GM23248 (cell line): ENCODE data around the gene CPNE2. TPM values are rescaled to one million over a fixed set of nuclear protein-coding genes. Genes with fewer than 3 reads are reported as not detected.

Source experiments
- DNase-seq: peaks from one replicate; pipeline ENCODE4 v3.0.0-alpha.2; 2015
- H2AFZ ChIP-seq: fragments of 200-600 bp; sonication (generic); 2 replicates; pipeline ENCODE4 v1.6.1; 2016; ENCODE audit warnings: antibody characterized with exemption
- H3F3A ChIP-seq: fragments of 200-600 bp; sonication (generic); 2 replicates; pipeline ENCODE4 v1.6.1; 2016; ENCODE audit warnings: mild to moderate bottlenecking, antibody characterized with exemption, mixed run types; ENCODE audit not compliant: insufficient read depth
- H3K27ac ChIP-seq: fragments of 200-600 bp; sonication (generic); 2 replicates; pipeline ENCODE4 v1.5.1; 2016; ENCODE audit warnings: mild to moderate bottlenecking
- H3K27me3 ChIP-seq: fragments of 200-600 bp; sonication (generic); replicated peaks from 2 replicates; pipeline ENCODE4 v1.6.1; 2016; ENCODE audit warnings: mild to moderate bottlenecking; ENCODE audit not compliant: insufficient read depth
- H3K36me3 ChIP-seq: fragments of 200-600 bp; sonication (generic); 2 replicates; pipeline ENCODE4 v1.6.1; 2016; ENCODE audit warnings: low read depth, mild to moderate bottlenecking
- H3K4me1 ChIP-seq: fragments of 200-600 bp; sonication (generic); 2 replicates; pipeline ENCODE4 v1.6.1; 2016; ENCODE audit warnings: mild to moderate bottlenecking; ENCODE audit not compliant: insufficient read depth
- H3K4me2 ChIP-seq: fragments of 200-600 bp; sonication (generic); one replicate; pipeline ENCODE4 v1.6.1; 2016; ENCODE audit warnings: mild to moderate bottlenecking; ENCODE audit not compliant: unreplicated experiment
- H3K4me3 ChIP-seq: fragments of 200-600 bp; sonication (generic); 2 replicates; pipeline ENCODE4 v1.5.1; 2016; ENCODE audit warnings: mild to moderate bottlenecking
- H3K79me2 ChIP-seq: fragments of 200-600 bp; sonication (generic); 2 replicates; pipeline ENCODE4 v1.6.1; 2016; ENCODE audit warnings: mild to moderate bottlenecking; ENCODE audit not compliant: insufficient read depth
- H3K9ac ChIP-seq: fragments of 200-600 bp; sonication (generic); 2 replicates; pipeline ENCODE4 v1.6.1; 2016; ENCODE audit warnings: mild to moderate bottlenecking
- H3K9me2 ChIP-seq: fragments of 200-600 bp; sonication (generic); 2 replicates; pipeline ENCODE4 v1.6.1; 2016; ENCODE audit warnings: mixed run types, mild to moderate bottlenecking, moderate library complexity; ENCODE audit not compliant: insufficient read depth
- H3K9me3 ChIP-seq: fragments of 200-600 bp; sonication (generic); one replicate; pipeline ENCODE4 v1.6.1; 2017; ENCODE audit warnings: low read depth
- H4K20me1 ChIP-seq: fragments of 200-600 bp; sonication (generic); 2 replicates; pipeline ENCODE4 v1.6.0; 2016; ENCODE audit not compliant: insufficient read depth
- EZH2 ChIP-seq: fragments of 200-600 bp; sonication (generic); IDR thresholded peaks from 2 replicates; pipeline ENCODE4 v1.6.1; 2018; ENCODE audit warnings: antibody characterized with exemption, mild to moderate bottlenecking; ENCODE audit not compliant: insufficient read depth, poor library complexity, severe bottlenecking
- EZH2phosphoT487 ChIP-seq: fragments of 200-600 bp; sonication (generic); IDR thresholded peaks from 2 replicates; pipeline ENCODE4 v1.6.1; 2018; ENCODE audit warnings: antibody characterized with exemption, moderate library complexity, mild to moderate bottlenecking, low read depth; ENCODE audit not compliant: insufficient read depth
- WGBS, 2 experiments: methylation state at CpG; one replicate each; pipeline ENCODE4 v1.1.6; 2015 to 2017; ENCODE audit warnings: low lambda C conversion rate in 2 of 2, low coverage in 1 of 2; ENCODE audit errors: missing lambda C conversion rate in 2 of 2; 5-methylcytosine and 5-hydroxymethylcytosine counted together
- in situ Hi-C: fragments of 300-500 bp; cut with MboI; formaldehyde crosslinking; loops from 2 replicates; pipeline ENCODE4 v1.15.0; 2020
- polyA plus RNA-seq: library from polyadenylated mRNA; unstranded; fragments of >200 nt; fragmentation: Nextera tagmentation; extraction: Ambion mirVana; gene quantifications from 2 replicates; pipeline ENCODE4 v1.2.1, GENCODE V29; 2016
- total RNA-seq: library from RNA; depleted of rRNA; stranded (reverse); fragments of >200 nt; shearing (Covaris generic); gene quantifications from 2 replicates; pipeline ENCODE4 v1.2.3, GENCODE V29; 2014; rRNA removed

The CPNE2 gene
- total and polyA plus RNA-seq, 2 experiments from 2014 or later: 9.0 to 13.9 TPM

GRCh38 chr16:57194512-57194911, 102.1 kb downstream of the CPNE2 start:
- H3K9ac ChIP-seq: peak overlapping the region; percentile 60
- H3K27ac ChIP-seq: peak overlapping the region; percentile 88
- peaks cover 93% of the 10 kb centered on the region for H3K79me2 ChIP-seq
- H2AFZ ChIP-seq: 0 out of 2 replicates have a peak overlapping the region, but pooled peaks have one; percentile 11
- H4K20me1 ChIP-seq: no peaks in the 10 kb centered on the region
- TF ChIP-seq EZH2 (no peak), EZH2phosphoT487 (no peak)
- in situ Hi-C loops: no loop called here
- H3F3A ChIP-seq: peaks cover 50% of the 10 kb centered on the region
- H3K9me2 ChIP-seq: no peaks in the 10 kb centered on the region
- no peaks in the 10 kb centered on the region for H3K27me3 ChIP-seq
- H3K9me3 ChIP-seq: no peaks in the 10 kb centered on the region
- peak overlapping the region; percentile 87 for H3K4me2 ChIP-seq
- DNase-seq: peak; percentile 94
- peaks cover 70% of the 10 kb centered on the region for H3K4me1 ChIP-seq
- H3K36me3 ChIP-seq: no peaks in the 10 kb centered on the region
- H3K4me3 ChIP-seq: peak overlapping the region; percentile 62

DNA sequence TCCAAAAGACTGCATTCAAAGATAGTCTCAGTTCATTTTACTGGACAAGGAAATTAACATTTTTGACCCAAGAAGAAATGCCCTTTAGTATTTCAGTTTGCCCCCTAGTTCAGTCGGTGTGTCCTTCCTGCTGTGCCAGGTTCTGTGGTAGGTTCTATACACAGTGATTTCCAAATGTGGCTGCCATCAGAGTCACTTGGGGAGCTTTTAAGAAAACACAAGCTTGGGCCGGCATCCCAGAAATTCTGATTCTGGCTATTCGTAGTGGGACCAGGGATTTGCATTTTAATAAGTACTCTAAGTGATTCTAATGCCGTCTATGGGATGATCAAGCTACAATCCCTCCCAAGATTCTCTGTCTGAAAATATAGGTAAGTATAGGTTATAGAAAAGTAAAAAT, 103.9 kb downstream of the CPNE2 start:
- no peak for DNase-seq
- Histone ChIP-seq H3K9me2 (no peaks in the 10 kb centered on the region), H3K9ac (no peak overlapping the region), H3K27me3 (no peaks in the 10 kb centered on the region), H3K36me3 (no peaks in the 10 kb centered on the region), H3K9me3 (no peaks in the 10 kb centered on the region), H3K27ac (no peak overlapping the region), H2AFZ (no peak overlapping the region), H3K4me3 (no peak overlapping the region), H4K20me1 (no peaks in the 10 kb centered on the region), H3K4me1 (peaks cover 56% of the 10 kb centered on the region), H3K79me2 (peaks cover 78% of the 10 kb centered on the region), H3F3A (peaks cover 34% of the 10 kb centered on the region), H3K4me2 (peak overlapping the region; percentile 19)
- TF ChIP-seq EZH2phosphoT487: no peak
- no peak for TF ChIP-seq EZH2
- in situ Hi-C loops: no loop called here
- 53 to 59% methylated on average over 4 of the region's 4 CpGs for WGBS, 2 experiments

DNA sequence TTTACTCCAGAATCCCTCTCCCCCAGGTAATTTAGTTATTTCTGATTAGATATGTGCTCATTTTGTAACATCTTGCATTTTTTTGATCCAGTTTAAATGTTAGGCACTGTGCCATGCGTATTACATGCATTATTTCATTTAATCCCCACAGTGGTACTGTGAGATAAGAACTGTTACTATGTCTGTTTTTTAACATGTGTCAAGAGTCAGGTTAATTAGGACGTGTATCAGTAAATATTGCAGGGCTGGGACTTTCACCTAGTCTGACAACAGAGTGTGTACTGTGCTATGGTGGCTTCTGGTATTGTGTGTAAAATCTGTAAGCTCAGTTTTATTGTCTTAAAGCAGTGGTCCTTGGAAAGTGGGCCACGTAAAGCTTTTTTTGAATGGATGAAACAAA, 104.4 kb downstream of the CPNE2 start:
- Histone ChIP-seq H3K9me3 (no peaks in the 10 kb centered on the region), H3K36me3 (no peaks in the 10 kb centered on the region), H3K27me3 (no peaks in the 10 kb centered on the region), H3K4me1 (peaks cover 51% of the 10 kb centered on the region), H3K9me2 (no peaks in the 10 kb centered on the region), H3K4me2 (peak overlapping the region; percentile 19), H3K9ac (0 out of 2 replicates have a peak overlapping the region, but pooled peaks have one; percentile 1), H2AFZ (no peak overlapping the region), H3K79me2 (peaks cover 76% of the 10 kb centered on the region), H4K20me1 (no peaks in the 10 kb centered on the region), H3F3A (peaks cover 31% of the 10 kb centered on the region), H3K4me3 (no peak overlapping the region), H3K27ac (0 out of 2 replicates have a peak overlapping the region, but pooled peaks have one; percentile 1)
- DNase-seq: no peak
- TF ChIP-seq EZH2phosphoT487: no peak
- TF ChIP-seq EZH2: no peak
- in situ Hi-C loops: no loop called here
- 66 to 71% methylated on average over 3 of the region's 3 CpGs for WGBS, 2 experiments

Other genes starting within 250 kb of the CPNE2 start
- not detected in 2 replicates for gene SLC12A3, start 227.4 kb upstream of the CPNE2 start, total RNA-seq
- not detected in 2 replicates for gene SLC12A3, start 227.4 kb upstream of the CPNE2 start, polyA plus RNA-seq
- gene HERPUD1, start 160.4 kb upstream of the CPNE2 start, total RNA-seq: 218 TPM in 2 replicates
- gene HERPUD1, start 160.4 kb upstream of the CPNE2 start, polyA plus RNA-seq: 299 and 302 TPM in 2 replicates
- gene CETP, start 130.6 kb upstream of the CPNE2 start, total RNA-seq: not detected in 2 replicates
- not detected in 2 replicates for gene CETP, start 130.6 kb upstream of the CPNE2 start, polyA plus RNA-seq
- gene NLRC5, start 103.0 kb upstream of the CPNE2 start, total RNA-seq: 17.1 and 23.8 TPM in 2 replicates
- gene NLRC5, start 103.0 kb upstream of the CPNE2 start, polyA plus RNA-seq: 9.3 and 10.6 TPM in 2 replicates
- gene PSME3IP1, start 93.5 kb downstream of the CPNE2 start, total RNA-seq: 39.7 and 42.2 TPM in 2 replicates
- gene PSME3IP1, start 93.5 kb downstream of the CPNE2 start, polyA plus RNA-seq: 58.9 and 67.7 TPM in 2 replicates
- gene RSPRY1, start 93.7 kb downstream of the CPNE2 start, total RNA-seq: 34.7 and 42.7 TPM in 2 replicates
- gene RSPRY1, start 93.7 kb downstream of the CPNE2 start, polyA plus RNA-seq: 39.1 and 43.9 TPM in 2 replicates
- 116 and 136 TPM in 2 replicates for gene ARL2BP, start 152.7 kb downstream of the CPNE2 start, total RNA-seq
- gene ARL2BP, start 152.7 kb downstream of the CPNE2 start, polyA plus RNA-seq: 111 and 114 TPM in 2 replicates
- gene PLLP, start 192.1 kb downstream of the CPNE2 start, total RNA-seq: not detected in 2 replicates
- 0.44 and 0.46 TPM in 2 replicates for gene PLLP, start 192.1 kb downstream of the CPNE2 start, polyA plus RNA-seq